ENCODE data around the gene ZNF500. TPM values are rescaled to one million over a fixed set of nuclear protein-coding genes. Genes with fewer than 3 reads are reported as not detected.

ZNF500 gene
- total and polyA plus RNA-seq, 2 donors (not counting 1 experiment from before 2014, with no cell fraction given) = 12.0 to 26.5 TPM

- Histone ChIP-seq H3K27me3 (replicated peaks in 1 of 4; ENCODE audit: control extremely low read depth in 1 of 4, control insufficient read depth in 3 of 4, insufficient read depth in 4 of 4, low read length in 3 of 4) (no peaks in the 10 kb centered on the region), H3K4me1 (ENCODE audit: control insufficient read depth in 2 of 2, insufficient read depth in 2 of 2, low read length in 2 of 2) (peaks cover 4 to 7% of the 10 kb centered on the region in 2 donors), H3K36me3 (replicated peaks in 1 of 2; ENCODE audit: control extremely low read depth in 1 of 2, control insufficient read depth in 1 of 2, extremely low read depth in 1 of 2, insufficient read depth in 2 of 2, low read length in 1 of 2) (peaks cover 0 to 22% of the 10 kb centered on the region in 2 experiments), H3K4me2 (replicated peaks; ENCODE audit: low read depth, low read length, poor library complexity, severe bottlenecking) (no peak overlapping the region), H4K20me1 (ENCODE audit: control insufficient read depth, insufficient read depth, low read length, poor library complexity, severe bottlenecking) (no peaks in the 10 kb centered on the region), H3K9me3 (ENCODE audit: control extremely low read depth in 1 of 3, control insufficient read depth in 2 of 3, insufficient read depth in 1 of 3, low read length in 2 of 3) (no peaks in the 10 kb centered on the region), H2AFZ (ENCODE audit: insufficient read depth, low read depth, low read length, poor library complexity, severe bottlenecking) (no peak overlapping the region), H3K27ac (ENCODE audit: low read length in 2 of 2) (no peak overlapping the region), H3K79me2 (ENCODE audit: control insufficient read depth, insufficient read depth, low read length) (peaks cover 28% of the 10 kb centered on the region), H3K9ac (ENCODE audit: low read length) (no peak overlapping the region), H3K4me3 (ENCODE audit: control extremely low read depth in 1 of 5, extremely low read depth in 1 of 5, insufficient read depth in 1 of 5, low read depth in 2 of 5, low read length in 4 of 5) (no peak overlapping the region)
- TF ChIP-seq CTCF (IDR thresholded peaks at IDR 0.05) (no peak), EZH2 (IDR thresholded peaks at IDR 0.05; ENCODE audit: borderline replicate concordance, insufficient read depth, low read depth, low read length, poor library complexity, severe bottlenecking) (no peak)
- Mint-ChIP-seq H3K4me3 (no peak overlapping the region), H3K9me3 (ENCODE audit: insufficient read depth) (no peaks in the 10 kb centered on the region), H3K27me3 (no peaks in the 10 kb centered on the region), H3K27ac (no peak overlapping the region), H3K4me1 (peaks cover 11% of the 10 kb centered on the region)
- DNase-seq = no peak
- 96% methylated on average over 10 of the region's 15 CpGs for WGBS (ENCODE audit: insufficient coverage)
- POLR2A ChIA-PET = no interaction called here
- no peak for ATAC-seq (ENCODE audit: low read depth)
- intact Hi-C loops (cut with micrococcal nuclease) = no loop called here
- CTCF ChIA-PET = interaction anchor here (0.5 kb wide), 1 partner anchor 14 kb away, joined by 3 read pairs; no protein-coding TSS in a partner anchor
Observed at GRCh38 chr16:4729876-4730275, 37.1 kb downstream of the ZNF500 start.

- intact Hi-C loops (cut with micrococcal nuclease) = no loop called here
- Mint-ChIP-seq H3K4me3 (no peak overlapping the region), H3K4me1 (peaks cover 8% of the 10 kb centered on the region), H3K27me3 (no peaks in the 10 kb centered on the region), H3K27ac (no peak overlapping the region), H3K9me3 (ENCODE audit: insufficient read depth) (no peaks in the 10 kb centered on the region)
- no peak for DNase-seq
- H3K4me3 ChIP-seq (ENCODE audit: control extremely low read depth in 1 of 5, extremely low read depth in 1 of 5, insufficient read depth in 1 of 5, low read depth in 2 of 5, low read length in 4 of 5) = no peak overlapping the region
- H3K4me1 ChIP-seq (ENCODE audit: control insufficient read depth in 2 of 2, insufficient read depth in 2 of 2, low read length in 2 of 2) = peaks cover 3 to 6% of the 10 kb centered on the region in 2 donors
- H3K36me3 ChIP-seq (replicated peaks in 1 of 2; ENCODE audit: control extremely low read depth in 1 of 2, control insufficient read depth in 1 of 2, extremely low read depth in 1 of 2, insufficient read depth in 2 of 2, low read length in 1 of 2) = peaks cover 0 to 26% of the 10 kb centered on the region in 2 experiments
- H2AFZ ChIP-seq (ENCODE audit: insufficient read depth, low read depth, low read length, poor library complexity, severe bottlenecking) = no peak overlapping the region
- POLR2A ChIA-PET = no interaction called here
- 93% methylated on average over 5 of the region's 8 CpGs for WGBS (ENCODE audit: insufficient coverage)
- H3K4me2 ChIP-seq (replicated peaks; ENCODE audit: low read depth, low read length, poor library complexity, severe bottlenecking) = no peak overlapping the region
- no peaks in the 10 kb centered on the region for H3K27me3 ChIP-seq (replicated peaks in 1 of 4; ENCODE audit: control extremely low read depth in 1 of 4, control insufficient read depth in 3 of 4, insufficient read depth in 4 of 4, low read length in 3 of 4)
- no peak overlapping the region for H3K27ac ChIP-seq (ENCODE audit: low read length in 2 of 2)
- CTCF ChIA-PET = interaction anchor here (0.6 kb wide), 1 partner anchor 77 kb away, joined by 3 read pairs; no protein-coding TSS in a partner anchor
- TF ChIP-seq CTCF (IDR thresholded peaks at IDR 0.05) (no peak), EZH2 (IDR thresholded peaks at IDR 0.05; ENCODE audit: borderline replicate concordance, insufficient read depth, low read depth, low read length, poor library complexity, severe bottlenecking) (no peak)
- H4K20me1 ChIP-seq (ENCODE audit: control insufficient read depth, insufficient read depth, low read length, poor library complexity, severe bottlenecking) = no peaks in the 10 kb centered on the region
- H3K9me3 ChIP-seq (ENCODE audit: control extremely low read depth in 1 of 3, control insufficient read depth in 2 of 3, insufficient read depth in 1 of 3, low read length in 2 of 3) = no peaks in the 10 kb centered on the region
- no peak overlapping the region for H3K9ac ChIP-seq (ENCODE audit: low read length)
- ATAC-seq (ENCODE audit: low read depth) = no peak
- H3K79me2 ChIP-seq (ENCODE audit: control insufficient read depth, insufficient read depth, low read length) = peaks cover 25% of the 10 kb centered on the region
Observed at GRCh38 chr16:4728676-4729075, 38.3 kb downstream of the ZNF500 start.

Data from B cell (primary cell).